HCT116 (cell line): Measurements from ENCODE around the gene FMNL1. TPM values are rescaled to one million over a fixed set of nuclear protein-coding genes. Genes with fewer than 3 reads are reported as not detected.

Experiments used
- ATAC-seq: fragments of 200-7000 bp; cut with Tn5 transposase; 2 replicates; pipeline ENCODE4 v1.9.1; 2020; ENCODE audit warnings: mild to moderate bottlenecking, moderate library complexity
- BruUV-seq: library from RNA; stranded (reverse); fragments of 400-500 nt; replicated peaks from 2 replicates; lab custom pipeline; 2021; lab: Mats Ljungman, UMichigan
- CTCF ChIA-PET: fragments of 300-600 bp; sonication (Branson Sonifier 250); formaldehyde crosslinking; loops from one replicate; lab custom pipeline; 2021; ENCODE audit warnings: antibody characterized with exemption; lab: Charles Lee
- POLR2A ChIA-PET: fragments of 300-600, 350-600 bp; sonication (Branson Sonifier 250); formaldehyde crosslinking; loops from one replicate; lab custom pipeline; 2021; ENCODE audit warnings: antibody characterized with exemption; lab: Charles Lee
- RAD21 ChIA-PET, 2 experiments: fragments of 300-600 bp; sonication (Branson Sonifier 250); formaldehyde crosslinking; loops; one replicate each; lab custom pipeline; 2023; ENCODE audit warnings: low total read pairs in 2 of 2; ENCODE audit not compliant: uncharacterized antibody in 2 of 2, unreplicated experiment in 2 of 2, low non-redundant PET in 1 of 2; lab: Charles Lee
- DNase-seq: peaks from one replicate; pipeline ENCODE4 v3.0.0-alpha.2; 2010; ENCODE audit warnings: low read depth, low spot score
- H2AFZ ChIP-seq: fragments of 200-600 bp; shearing (Covaris generic), sonication (generic); 2 replicates; pipeline ENCODE4 v1.6.1; 2017; ENCODE audit warnings: low read depth, mixed run types, mixed read lengths, antibody characterized with exemption, low read length; ENCODE audit not compliant: poor library complexity, severe bottlenecking
- H3K27ac ChIP-seq: 2 replicates; pipeline ENCODE4 v1.5.1; 2012; ENCODE audit warnings: low read depth, low read length
- H3K27me3 ChIP-seq: fragments of 200-600 bp; sonication (generic); 2 replicates; pipeline ENCODE4 v1.6.1; 2016; ENCODE audit warnings: mixed run types, low read length, mixed read lengths; ENCODE audit not compliant: insufficient read depth
- H3K36me3 ChIP-seq, 2 experiments: fragments of 200-500 bp in 1 of 2; fragments of 200-600 bp in 1 of 2; sonication (Bioruptor generic) in 1 of 2; sonication (generic) in 1 of 2; 2 replicates each; pipeline versions ENCODE4 v1.5.1 to v1.6.1; 2014 to 2016; ENCODE audit warnings: low read length in 2 of 2, inconsistent platforms in 1 of 2, mixed read lengths in 1 of 2, mixed run types in 1 of 2; ENCODE audit not compliant: insufficient read depth in 2 of 2, control insufficient read depth in 1 of 2
- H3K4me1 ChIP-seq, 2 experiments: fragments of 200-600 bp in 1 of 2; sonication (generic) in 1 of 2; 2 replicates each; pipeline versions ENCODE4 v1.5.1 to v1.6.1; 2012 to 2017; ENCODE audit warnings: low read length in 2 of 2, inconsistent platforms in 1 of 2, mild to moderate bottlenecking in 1 of 2, mixed read lengths in 1 of 2, mixed run types in 1 of 2, moderate library complexity in 1 of 2; ENCODE audit not compliant: insufficient read depth in 2 of 2, control insufficient read depth in 1 of 2
- H3K4me2 ChIP-seq: fragments of 200-600 bp; sonication (generic); 2 replicates; pipeline ENCODE4 v1.6.1; 2017; ENCODE audit warnings: mixed run types, low read length, mixed read lengths
- H3K4me3 ChIP-seq, 2 experiments: fragments of 200-600 bp in 1 of 2; sonication (generic) in 1 of 2; replicated peaks in 1 of 2; 2 replicates each; pipeline ENCODE4 v1.5.1; 2011 to 2016; ENCODE audit warnings: low read length in 2 of 2, control low read depth in 1 of 2, low read depth in 1 of 2, mild to moderate bottlenecking in 1 of 2, mixed read lengths in 1 of 2, mixed run types in 1 of 2
- H3K79me2 ChIP-seq: fragments of 200-600 bp; sonication (generic); 2 replicates; pipeline ENCODE4 v1.6.1; 2017; ENCODE audit warnings: mild to moderate bottlenecking, mixed run types, low read length, moderate library complexity, mixed read lengths; ENCODE audit not compliant: insufficient read depth
- H3K9ac ChIP-seq: fragments of 200-600 bp; sonication (generic); 2 replicates; pipeline ENCODE4 v1.6.1; 2016; ENCODE audit warnings: low read length, mixed read lengths
- H3K9me2 ChIP-seq: fragments of 200-600 bp; sonication (generic), shearing (Covaris generic); 2 replicates; pipeline ENCODE4 v1.6.1; 2017; ENCODE audit warnings: mixed run types, mild to moderate bottlenecking, moderate library complexity; ENCODE audit not compliant: insufficient read depth
- H3K9me3 ChIP-seq, 2 experiments: fragments of 200-500 bp in 1 of 2; fragments of 200-600 bp in 1 of 2; sonication (Bioruptor generic) in 1 of 2; sonication (generic) in 1 of 2; 2 replicates each; pipeline ENCODE4 v1.6.1; 2014 to 2017; ENCODE audit warnings: low read length in 2 of 2, mixed read lengths in 2 of 2, inconsistent platforms in 1 of 2, low read depth in 1 of 2, mild to moderate bottlenecking in 1 of 2, mixed run types in 1 of 2, moderate library complexity in 1 of 2; ENCODE audit not compliant: control insufficient read depth in 1 of 2, insufficient read depth in 1 of 2
- H4K20me1 ChIP-seq: fragments of 200-600 bp; sonication (generic), shearing (Covaris generic); 2 replicates; pipeline ENCODE4 v1.6.1; 2017; ENCODE audit warnings: mixed run types, mild to moderate bottlenecking, moderate library complexity; ENCODE audit not compliant: insufficient read depth
- CTCF ChIP-seq, 3 experiments: fragments of 200-600 bp in 1 of 3; sonication (generic) in 1 of 3; IDR thresholded peaks in 2 of 3; conservative IDR thresholded peaks in 1 of 3; 2 replicates each; pipeline ENCODE4 v1.5.1; 2012 to 2017; ENCODE audit warnings: low read depth in 2 of 3, low read length in 2 of 3, antibody characterized with exemption in 1 of 3, borderline replicate concordance in 1 of 3, control low read depth in 1 of 3, mild to moderate bottlenecking in 1 of 3, mixed read lengths in 1 of 3, mixed run types in 1 of 3, moderate library complexity in 1 of 3; ENCODE audit not compliant: insufficient read depth in 1 of 3
- EGR1 ChIP-seq: IDR thresholded peaks from 2 replicates; pipeline ENCODE4 v1.6.1; 2012; ENCODE audit warnings: low read depth
- EZH2 ChIP-seq: fragments of 200-600 bp; sonication (generic); IDR thresholded peaks from 2 replicates; pipeline ENCODE4 v1.6.1; 2017; ENCODE audit warnings: antibody characterized with exemption, mixed run types
- FOSL1 ChIP-seq: IDR thresholded peaks from 2 replicates; pipeline ENCODE4 v1.6.1; 2012; ENCODE audit warnings: low read depth
- JUND ChIP-seq: IDR thresholded peaks from 2 replicates; pipeline ENCODE4 v1.6.1; 2012
- POLR2A ChIP-seq: IDR thresholded peaks from 2 replicates; pipeline ENCODE4 v1.7.0; 2011; ENCODE audit warnings: borderline replicate concordance; ENCODE audit not compliant: insufficient read depth, insufficient read length; ENCODE audit errors: extremely low read depth
- RAD21 ChIP-seq: IDR thresholded peaks from 2 replicates; pipeline ENCODE4 v1.6.1; 2012; ENCODE audit warnings: low read depth, mild to moderate bottlenecking
- SIN3A ChIP-seq: IDR thresholded peaks from 2 replicates; pipeline ENCODE4 v1.6.1; 2012; ENCODE audit warnings: low read depth
- SP1 ChIP-seq: IDR thresholded peaks from 2 replicates; pipeline ENCODE4 v1.6.1; 2012; ENCODE audit warnings: low read depth
- TCF7L2 ChIP-seq: IDR thresholded peaks from 2 replicates; pipeline ENCODE4 v1.7.0; 2011; ENCODE audit warnings: borderline replicate concordance, inconsistent platforms; ENCODE audit not compliant: insufficient read depth, insufficient read length; ENCODE audit errors: extremely low read depth
- ZNF274 ChIP-seq: fragments of 200-500 bp; sonication (Bioruptor generic); IDR thresholded peaks from 2 replicates; pipeline ENCODE4 v1.6.1; 2014; ENCODE audit warnings: mild to moderate bottlenecking, low read depth, low read length, inconsistent platforms
- intact Hi-C: fragments of 100-400 bp; cut with micrococcal nuclease; formaldehyde crosslinking; loops from 2 replicates; pipeline ENCODE4 v1.10.0; 2022
- total RNA-seq: library from RNA; stranded (reverse); gene quantifications from one replicate; pipeline ENCODE4 v1.2.1, GENCODE V29; 2021; ENCODE audit not compliant: unreplicated experiment
- TF ChIP-seq, protein P1 (sequence below): IDR thresholded peaks from 2 replicates; pipeline ENCODE4 v1.6.1; 2012; ENCODE audit warnings: low read depth

Gene FMNL1
- total RNA-seq, 1 experiment from 2014 or later: 8.2 TPM

- Histone ChIP-seq H3K4me1 (peaks cover 43 to 48% of the 10 kb centered on the region in 2 experiments), H2AFZ (no peak overlapping the region), H3K9ac (no peak overlapping the region), H3K9me2 (no peaks in the 10 kb centered on the region), H3K4me2 (no peak overlapping the region), H3K9me3 (no peaks in the 10 kb centered on the region), H3K27ac (no peak overlapping the region; the same call in 1 of the 2 replicates), H3K27me3 (no peaks in the 10 kb centered on the region)
- no peak for ATAC-seq
- intact Hi-C loops: no loop called here
- RAD21 ChIA-PET: no interaction called here
- CTCF ChIA-PET: no interaction called here
- POLR2A ChIA-PET: interaction anchor here (1.0 to 7.0 kb wide), 3 partner anchors 16 to 29 kb away, joined by 3 to 176 read pairs (median 21); partner anchors contain the start of genes HEXIM1 and HEXIM2
- BruUV-seq: no TSS peak
- TF ChIP-seq FOSL1 (no peak), EGR1 (no peak), POLR2A (no peak), SIN3A (no peak), TCF7L2 (no peak), EZH2 (no peak), SP1 (no peak), JUND (no peak), RAD21 (no peak), ZNF274 (no peak), CTCF (IDR thresholded peaks at IDR 0.05 in 2 of 3, conservative IDR thresholded peaks at IDR 0.05 in 1 of 3; ENCODE audit: borderline replicate concordance in 1 of 3, insufficient read depth in 1 of 3, low read depth in 2 of 3, low read length in 2 of 3) (no peak)
- TF ChIP-seq, protein P1, sequence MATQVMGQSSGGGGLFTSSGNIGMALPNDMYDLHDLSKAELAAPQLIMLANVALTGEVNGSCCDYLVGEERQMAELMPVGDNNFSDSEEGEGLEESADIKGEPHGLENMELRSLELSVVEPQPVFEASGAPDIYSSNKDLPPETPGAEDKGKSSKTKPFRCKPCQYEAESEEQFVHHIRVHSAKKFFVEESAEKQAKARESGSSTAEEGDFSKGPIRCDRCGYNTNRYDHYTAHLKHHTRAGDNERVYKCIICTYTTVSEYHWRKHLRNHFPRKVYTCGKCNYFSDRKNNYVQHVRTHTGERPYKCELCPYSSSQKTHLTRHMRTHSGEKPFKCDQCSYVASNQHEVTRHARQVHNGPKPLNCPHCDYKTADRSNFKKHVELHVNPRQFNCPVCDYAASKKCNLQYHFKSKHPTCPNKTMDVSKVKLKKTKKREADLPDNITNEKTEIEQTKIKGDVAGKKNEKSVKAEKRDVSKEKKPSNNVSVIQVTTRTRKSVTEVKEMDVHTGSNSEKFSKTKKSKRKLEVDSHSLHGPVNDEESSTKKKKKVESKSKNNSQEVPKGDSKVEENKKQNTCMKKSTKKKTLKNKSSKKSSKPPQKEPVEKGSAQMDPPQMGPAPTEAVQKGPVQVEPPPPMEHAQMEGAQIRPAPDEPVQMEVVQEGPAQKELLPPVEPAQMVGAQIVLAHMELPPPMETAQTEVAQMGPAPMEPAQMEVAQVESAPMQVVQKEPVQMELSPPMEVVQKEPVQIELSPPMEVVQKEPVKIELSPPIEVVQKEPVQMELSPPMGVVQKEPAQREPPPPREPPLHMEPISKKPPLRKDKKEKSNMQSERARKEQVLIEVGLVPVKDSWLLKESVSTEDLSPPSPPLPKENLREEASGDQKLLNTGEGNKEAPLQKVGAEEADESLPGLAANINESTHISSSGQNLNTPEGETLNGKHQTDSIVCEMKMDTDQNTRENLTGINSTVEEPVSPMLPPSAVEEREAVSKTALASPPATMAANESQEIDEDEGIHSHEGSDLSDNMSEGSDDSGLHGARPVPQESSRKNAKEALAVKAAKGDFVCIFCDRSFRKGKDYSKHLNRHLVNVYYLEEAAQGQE: no peak
- TF ChIP-seq, all 23 proteins: peak for 0
- H3K4me3 ChIP-seq: no peak overlapping the region
- no peak for DNase-seq
- no peaks in the 10 kb centered on the region for H3K79me2 ChIP-seq
- no peaks in the 10 kb centered on the region for H3K36me3 ChIP-seq
- H4K20me1 ChIP-seq: no peaks in the 10 kb centered on the region
Measured at GRCh38 chr17:45177563-45177962, 44.1 kb upstream of the FMNL1 start.
